ENCODE data around the gene HASPIN. TPM values are rescaled to one million over a fixed set of nuclear protein-coding genes. Genes with fewer than 3 reads are reported as not detected.

Gene HASPIN
- polyA plus RNA-seq, 1 donor (not counting 4 experiments of a cell fraction or from before 2014, with no cell fraction given): 3.5 TPM

DNA sequence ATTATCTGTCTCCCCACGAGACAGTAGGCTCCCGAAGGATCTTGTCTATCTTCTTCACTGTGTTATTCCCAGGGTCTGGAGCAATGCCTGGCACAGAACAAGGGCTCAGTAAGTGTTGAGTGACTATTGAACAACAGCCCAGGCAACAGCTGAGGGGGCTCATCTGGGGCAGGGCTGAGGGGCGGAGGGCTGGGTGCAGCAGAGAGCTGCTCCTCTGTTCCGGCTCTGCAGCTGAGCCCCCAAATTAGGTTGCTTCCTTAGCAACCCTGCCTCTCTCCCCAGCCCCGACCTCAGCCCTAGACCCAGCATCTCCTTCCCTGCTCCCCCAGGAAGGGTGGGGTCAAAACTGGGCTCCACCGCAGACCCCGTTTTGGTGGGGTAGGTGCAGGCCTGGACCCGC is 45.1 kb downstream of the HASPIN start:
- no peaks in the 10 kb centered on the region for H3K4me1 ChIP-seq (ENCODE audit: control insufficient read depth, extremely low read depth, insufficient read depth, low read length)
- TF ChIP-seq, protein P1, sequence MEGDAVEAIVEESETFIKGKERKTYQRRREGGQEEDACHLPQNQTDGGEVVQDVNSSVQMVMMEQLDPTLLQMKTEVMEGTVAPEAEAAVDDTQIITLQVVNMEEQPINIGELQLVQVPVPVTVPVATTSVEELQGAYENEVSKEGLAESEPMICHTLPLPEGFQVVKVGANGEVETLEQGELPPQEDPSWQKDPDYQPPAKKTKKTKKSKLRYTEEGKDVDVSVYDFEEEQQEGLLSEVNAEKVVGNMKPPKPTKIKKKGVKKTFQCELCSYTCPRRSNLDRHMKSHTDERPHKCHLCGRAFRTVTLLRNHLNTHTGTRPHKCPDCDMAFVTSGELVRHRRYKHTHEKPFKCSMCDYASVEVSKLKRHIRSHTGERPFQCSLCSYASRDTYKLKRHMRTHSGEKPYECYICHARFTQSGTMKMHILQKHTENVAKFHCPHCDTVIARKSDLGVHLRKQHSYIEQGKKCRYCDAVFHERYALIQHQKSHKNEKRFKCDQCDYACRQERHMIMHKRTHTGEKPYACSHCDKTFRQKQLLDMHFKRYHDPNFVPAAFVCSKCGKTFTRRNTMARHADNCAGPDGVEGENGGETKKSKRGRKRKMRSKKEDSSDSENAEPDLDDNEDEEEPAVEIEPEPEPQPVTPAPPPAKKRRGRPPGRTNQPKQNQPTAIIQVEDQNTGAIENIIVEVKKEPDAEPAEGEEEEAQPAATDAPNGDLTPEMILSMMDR (optimal IDR thresholded peaks at IDR 0.05 in 1 of 3, IDR thresholded peaks at IDR 0.05 in 1 of 3, conservative IDR thresholded peaks at IDR 0.05 in 1 of 3; ENCODE audit: extremely low read depth in 1 of 3, insufficient read depth in 2 of 3, low read length in 3 of 3): no peak
- TF ChIP-seq EZH2 (IDR thresholded peaks at IDR 0.05; ENCODE audit: low read length): no peak
- no peaks in the 10 kb centered on the region for H4K20me1 ChIP-seq (ENCODE audit: control insufficient read depth, extremely low read depth, insufficient read depth, low read length)
- H3K79me2 ChIP-seq (ENCODE audit: control insufficient read depth, insufficient read depth, low read length): no peaks in the 10 kb centered on the region
- FAIRE-seq (no peak), DNase-seq (ENCODE audit: low read depth, low spot score) (no peak)
- no peaks in the 10 kb centered on the region for H3K9me3 ChIP-seq (ENCODE audit: control insufficient read depth, low read depth, low read length)
- H3K4me2 ChIP-seq (ENCODE audit: control insufficient read depth, extremely low read depth, insufficient read depth, low read depth, low read length): no peak overlapping the region
- no peaks in the 10 kb centered on the region for H3K36me3 ChIP-seq (ENCODE audit: control insufficient read depth in 2 of 2, extremely low read depth in 1 of 2, insufficient read depth in 2 of 2, low read length in 2 of 2)
- no peak overlapping the region for H3K9ac ChIP-seq (ENCODE audit: control insufficient read depth, extremely low read depth, insufficient read depth, low read length)
- no peaks in the 10 kb centered on the region for H3K9me1 ChIP-seq (ENCODE audit: control insufficient read depth, extremely low read depth, insufficient read depth, low read length)
- H3K4me3 ChIP-seq (ENCODE audit: control insufficient read depth in 2 of 3, extremely low read depth in 1 of 3, insufficient read depth in 2 of 3, low read depth in 1 of 3, low read length in 3 of 3): no peak overlapping the region
- no peaks in the 10 kb centered on the region for H3K27me3 ChIP-seq (ENCODE audit: control insufficient read depth, extremely low read depth, insufficient read depth, low read length)
- no peak overlapping the region for H3K27ac ChIP-seq (ENCODE audit: control insufficient read depth, insufficient read depth, low read length)
- dilution Hi-C loops (cut with MboI; ENCODE audit: extremely low pct_ligation_motif_present, low sequenced_read_pairs): no loop called here
- H2AFZ ChIP-seq (ENCODE audit: control insufficient read depth, low read length): no peak overlapping the region

DNA sequence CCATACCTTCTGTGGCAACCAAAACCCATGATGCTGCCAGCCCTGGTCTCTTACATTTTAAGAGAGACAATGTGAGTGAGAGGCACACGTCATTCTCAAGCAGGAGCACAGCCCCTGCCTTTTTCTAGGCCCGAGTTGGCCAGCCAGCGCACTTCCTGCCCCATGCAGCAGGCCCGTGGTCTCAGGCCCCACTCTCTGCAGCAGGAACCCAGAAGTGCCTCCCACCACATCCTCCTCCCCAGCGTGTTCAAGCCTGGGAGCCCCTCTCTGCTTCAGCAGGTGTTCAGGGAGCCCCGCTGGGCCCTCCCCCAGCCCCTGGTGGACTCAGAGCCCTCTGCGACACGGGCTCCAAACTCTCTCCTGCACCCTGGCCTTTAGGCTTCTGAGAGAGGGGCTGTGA is 46.8 kb downstream of the HASPIN start:
- Histone ChIP-seq H3K4me1 (ENCODE audit: control insufficient read depth, extremely low read depth, insufficient read depth, low read length) (no peaks in the 10 kb centered on the region), H3K9ac (ENCODE audit: control insufficient read depth, extremely low read depth, insufficient read depth, low read length) (no peak overlapping the region), H3K27ac (ENCODE audit: control insufficient read depth, insufficient read depth, low read length) (no peak overlapping the region), H4K20me1 (ENCODE audit: control insufficient read depth, extremely low read depth, insufficient read depth, low read length) (no peaks in the 10 kb centered on the region), H3K4me3 (ENCODE audit: control insufficient read depth in 2 of 3, extremely low read depth in 1 of 3, insufficient read depth in 2 of 3, low read depth in 1 of 3, low read length in 3 of 3) (no peak overlapping the region), H3K79me2 (ENCODE audit: control insufficient read depth, insufficient read depth, low read length) (no peaks in the 10 kb centered on the region), H3K9me1 (ENCODE audit: control insufficient read depth, extremely low read depth, insufficient read depth, low read length) (no peaks in the 10 kb centered on the region), H3K9me3 (ENCODE audit: control insufficient read depth, low read depth, low read length) (no peaks in the 10 kb centered on the region), H3K36me3 (ENCODE audit: control insufficient read depth in 2 of 2, extremely low read depth in 1 of 2, insufficient read depth in 2 of 2, low read length in 2 of 2) (no peaks in the 10 kb centered on the region), H3K27me3 (ENCODE audit: control insufficient read depth, extremely low read depth, insufficient read depth, low read length) (no peaks in the 10 kb centered on the region), H3K4me2 (ENCODE audit: control insufficient read depth, extremely low read depth, insufficient read depth, low read depth, low read length) (no peak overlapping the region), H2AFZ (ENCODE audit: control insufficient read depth, low read length) (no peak overlapping the region)
- dilution Hi-C loops (cut with MboI; ENCODE audit: extremely low pct_ligation_motif_present, low sequenced_read_pairs): no loop called here
- no peak for FAIRE-seq
- DNase-seq (ENCODE audit: low read depth, low spot score): no peak
- no peak for TF ChIP-seq EZH2 (IDR thresholded peaks at IDR 0.05; ENCODE audit: low read length)
- TF ChIP-seq, protein P1 (optimal IDR thresholded peaks at IDR 0.05 in 1 of 3, IDR thresholded peaks at IDR 0.05 in 1 of 3, conservative IDR thresholded peaks at IDR 0.05 in 1 of 3; ENCODE audit: extremely low read depth in 1 of 3, insufficient read depth in 2 of 3, low read length in 3 of 3): no peak
